H9 (cell line): ENCODE data around the gene ZNF205. TPM values are rescaled to one million over a fixed set of nuclear protein-coding genes. Genes with fewer than 3 reads are reported as not detected.
A peak's percentile ranks its signal among the peaks of the same experiment; 100 is the strongest.

Experiments used
- DNase-seq: peaks from one replicate; pipeline ENCODE4 v3.0.0-alpha.2; 2017
- H2AFZ ChIP-seq: one replicate; pipeline ENCODE4 v1.6.1; 2013; ENCODE audit warnings: mild to moderate bottlenecking, low read length, control low read depth, moderate library complexity
- H2AK5ac ChIP-seq: 2 replicates; pipeline ENCODE4 v1.6.1; 2013; ENCODE audit warnings: low read length, control low read depth, mixed read lengths; ENCODE audit not compliant: insufficient read length
- H2BK120ac ChIP-seq: one replicate; pipeline ENCODE4 v1.6.1; 2013; ENCODE audit warnings: low read depth, mild to moderate bottlenecking, low read length, control low read depth, inconsistent platforms; ENCODE audit not compliant: poor library complexity, severe bottlenecking
- H2BK12ac ChIP-seq: 2 replicates; pipeline ENCODE4 v1.6.1; 2013; ENCODE audit warnings: low read length, control low read depth, mixed read lengths, low read depth; ENCODE audit not compliant: insufficient read length
- H2BK15ac ChIP-seq: 2 replicates; pipeline ENCODE4 v1.6.1; 2013; ENCODE audit warnings: low read depth, low read length, control low read depth
- H2BK20ac ChIP-seq: one replicate; pipeline ENCODE4 v1.6.1; 2013; ENCODE audit warnings: low read depth, mild to moderate bottlenecking, low read length, control low read depth, inconsistent platforms; ENCODE audit not compliant: poor library complexity, severe bottlenecking
- H2BK5ac ChIP-seq: 2 replicates; pipeline ENCODE4 v1.6.1; 2013; ENCODE audit warnings: low read length, control low read depth, mixed read lengths; ENCODE audit not compliant: insufficient read length
- H3K14ac ChIP-seq: 2 replicates; pipeline ENCODE4 v1.6.1; 2013; ENCODE audit warnings: low read length, control low read depth; ENCODE audit not compliant: insufficient read depth
- H3K18ac ChIP-seq: 2 replicates; pipeline ENCODE4 v1.6.1; 2013; ENCODE audit warnings: low read depth, mild to moderate bottlenecking, mixed read lengths, low read length, control low read depth; ENCODE audit not compliant: insufficient read length
- H3K23ac ChIP-seq: 2 replicates; pipeline ENCODE4 v1.6.1; 2013; ENCODE audit warnings: low read length, control low read depth, mixed read lengths, low read depth; ENCODE audit not compliant: insufficient read length
- H3K23me2 ChIP-seq: 2 replicates; pipeline ENCODE4 v1.6.1; 2013; ENCODE audit warnings: low read depth, mild to moderate bottlenecking, mixed read lengths, low read length, control low read depth; ENCODE audit not compliant: insufficient read length, poor library complexity, severe bottlenecking
- H3K27ac ChIP-seq: 2 replicates; pipeline ENCODE4 v1.5.1; 2013; ENCODE audit warnings: low read length, control low read depth, mixed read lengths, low read depth; ENCODE audit not compliant: insufficient read length
- H3K27me3 ChIP-seq: 2 replicates; pipeline ENCODE4 v1.6.1; 2013; ENCODE audit warnings: low read length, control low read depth, inconsistent platforms; ENCODE audit not compliant: insufficient read depth
- H3K4ac ChIP-seq: 2 replicates; pipeline ENCODE4 v1.6.1; 2013; ENCODE audit warnings: low read depth, mild to moderate bottlenecking, control low read depth, inconsistent platforms, low read length, moderate library complexity
- H3K4me1 ChIP-seq: 2 replicates; pipeline ENCODE4 v1.6.1; 2013; ENCODE audit warnings: low read length, control low read depth, inconsistent platforms; ENCODE audit not compliant: insufficient read depth
- H3K4me2 ChIP-seq: 2 replicates; pipeline ENCODE4 v1.6.1; 2013; ENCODE audit warnings: low read length, control low read depth, mixed read lengths; ENCODE audit not compliant: insufficient read length, insufficient read depth
- H3K56ac ChIP-seq: 2 replicates; pipeline ENCODE4 v1.6.1; 2013; ENCODE audit warnings: low read depth, mild to moderate bottlenecking, mixed read lengths, low read length, control low read depth; ENCODE audit not compliant: insufficient read length
- H3K79me1 ChIP-seq: 2 replicates; pipeline ENCODE4 v1.6.1; 2013; ENCODE audit warnings: low read depth, mild to moderate bottlenecking, moderate library complexity, low read length, control low read depth, inconsistent platforms; ENCODE audit not compliant: insufficient read depth, poor library complexity, severe bottlenecking
- H3K79me2 ChIP-seq: 2 replicates; pipeline ENCODE4 v1.6.1; 2013; ENCODE audit warnings: low read length, control low read depth, inconsistent platforms; ENCODE audit not compliant: insufficient read depth
- H3K9ac ChIP-seq: 2 replicates; pipeline ENCODE4 v1.6.1; 2013; ENCODE audit warnings: low read length, control low read depth, mixed read lengths; ENCODE audit not compliant: insufficient read length; ENCODE audit errors: extremely low read depth
- H3K9me3 ChIP-seq: one replicate; pipeline ENCODE4 v1.6.1; 2013; ENCODE audit warnings: low read depth, low read length, inconsistent platforms; ENCODE audit not compliant: control insufficient read depth
- H3T11ph ChIP-seq: one replicate; pipeline ENCODE4 v1.6.1; 2013; ENCODE audit warnings: mild to moderate bottlenecking, low read length, control low read depth, inconsistent platforms
- H4K20me1 ChIP-seq: one replicate; pipeline ENCODE4 v1.6.1; 2013; ENCODE audit not compliant: control insufficient read depth, insufficient read length, insufficient read depth
- H4K5ac ChIP-seq: 2 replicates; pipeline ENCODE4 v1.6.1; 2013; ENCODE audit warnings: low read depth, mild to moderate bottlenecking, mixed read lengths, low read length, control low read depth; ENCODE audit not compliant: insufficient read length
- H4K8ac ChIP-seq: replicated peaks from 2 replicates; pipeline ENCODE4 v1.6.1; 2013; ENCODE audit warnings: low read length, control low read depth, mixed read lengths, low read depth; ENCODE audit not compliant: insufficient read length
- H4K91ac ChIP-seq: 2 replicates; pipeline ENCODE4 v1.6.1; 2013; ENCODE audit warnings: low read depth, mild to moderate bottlenecking, moderate library complexity, mixed read lengths, low read length, control low read depth; ENCODE audit not compliant: insufficient read length
- H3K27ac Mint-ChIP-seq, 3 experiments: 2 replicates in 2 of 3; 3 replicates in 1 of 3; pipeline ENCODE4 v1.8.0; 2020 to 2021; ENCODE audit warnings: mixed read lengths in 3 of 3, mild to moderate bottlenecking in 1 of 3, moderate library complexity in 1 of 3
- H3K27me3 Mint-ChIP-seq: 2 replicates; pipeline ENCODE4 v1.8.0; 2021; ENCODE audit warnings: low read depth, mild to moderate bottlenecking, moderate library complexity, mixed read lengths
- H3K36me3 Mint-ChIP-seq, 3 experiments: 2 replicates in 2 of 3; 3 replicates in 1 of 3; pipeline ENCODE4 v1.8.0; 2020 to 2021; ENCODE audit warnings: low read depth in 3 of 3, mixed read lengths in 3 of 3; ENCODE audit not compliant: insufficient read depth in 1 of 3
- H3K4me1 Mint-ChIP-seq, 2 experiments: 2 replicates each; pipeline ENCODE4 v1.8.0; 2020; ENCODE audit warnings: mixed read lengths in 2 of 2
- H3K4me3 Mint-ChIP-seq, 2 experiments: 2 replicates in 1 of 2; 3 replicates in 1 of 2; pipeline ENCODE4 v1.8.0; 2020 to 2021; ENCODE audit warnings: mild to moderate bottlenecking in 2 of 2, mixed read lengths in 2 of 2, moderate library complexity in 1 of 2
- H3K9me3 Mint-ChIP-seq, 2 experiments: 2 replicates in 1 of 2; 3 replicates in 1 of 2; pipeline ENCODE4 v1.8.0; 2020; ENCODE audit warnings: mild to moderate bottlenecking in 2 of 2, mixed read lengths in 2 of 2, moderate library complexity in 1 of 2
- CTCF ChIP-seq: fragments of 200-600 bp; sonication (generic); conservative IDR thresholded peaks from 3 replicates; pipeline ENCODE4 v1.8.0; 2021; ENCODE audit warnings: antibody characterized with exemption, mild to moderate bottlenecking
- WGBS: extraction: QIAGEN DNeasy Blood & Tissue Kit; methylation state at CpG from one replicate; pipeline ENCODE4 v1.1.7; 2013; ENCODE audit warnings: missing lambda C conversion rate, low lambda C conversion rate, mixed read lengths; ENCODE audit not compliant: insufficient read length; ENCODE audit errors: extremely low coverage; 5-methylcytosine and 5-hydroxymethylcytosine counted together
- total RNA-seq: library from RNA; stranded (reverse); gene quantifications from 2 replicates; pipeline ENCODE4 v1.2.1, GENCODE V29; 2021

ZNF205 gene
- total RNA-seq, 1 experiment from 2014 or later: 16.8 TPM

GRCh38 chr16:3121851-3122467, 9.6 kb downstream of the ZNF205 start:
- WGBS: no CpG with 5 or more reads among the region's 7 CpGs
- Histone ChIP-seq H3K56ac (no peak overlapping the region), H2AFZ (no peak overlapping the region), H4K5ac (no peak overlapping the region), H3K14ac (no peak overlapping the region), H3K9me3 (no peaks in the 10 kb centered on the region), H3K23ac (no peak overlapping the region), H4K8ac (no peak overlapping the region), H3K79me2 (no peaks in the 10 kb centered on the region), H3T11ph (no peak overlapping the region), H2BK15ac (no peak overlapping the region), H2AK5ac (no peak overlapping the region), H2BK12ac (no peak overlapping the region), H4K20me1 (no peaks in the 10 kb centered on the region), H3K79me1 (no peaks in the 10 kb centered on the region), H3K23me2 (peaks cover 13% of the 10 kb centered on the region), H2BK5ac (no peak overlapping the region), H3K27me3 (no peaks in the 10 kb centered on the region), H4K91ac (no peak overlapping the region), H3K4ac (no peak overlapping the region), H3K27ac (no peak overlapping the region), H2BK20ac (no peak overlapping the region), H3K4me2 (no peak overlapping the region), H2BK120ac (no peak overlapping the region), H3K9ac (no peak overlapping the region), H3K18ac (no peak overlapping the region), H3K4me1 (no peaks in the 10 kb centered on the region)
- no peak for DNase-seq
- Mint-ChIP-seq H3K9me3 (no peaks in the 10 kb centered on the region), H3K4me1 (peaks cover 19 to 30% of the 10 kb centered on the region in 2 experiments), H3K4me3 (no peak overlapping the region), H3K36me3 (peaks cover 6 to 28% (median 18%) of the 10 kb centered on the region in 3 experiments), H3K27me3 (no peaks in the 10 kb centered on the region; the same call in 1 of the 2 replicates), H3K27ac (0 out of 7 replicates have a peak overlapping the region, but pooled peaks of 1 of the 3 experiments have one; percentile 65)
- no peak for TF ChIP-seq CTCF
